Suprapubic skin (tissue), 4 donors: ENCODE results near the gene CLMN. TPM values are rescaled to one million over a fixed set of nuclear protein-coding genes. Genes with fewer than 3 reads are reported as not detected.

ENCODE experiments used
- DNase-seq, 2 donors: peaks; one replicate each; pipeline ENCODE4 v3.0.0-alpha.2; 2019; ENCODE audit warnings: low spot score in 2 of 2
- H3K27ac ChIP-seq: fragments of 200-600 bp; sonication (generic); one replicate; pipeline ENCODE4 v1.5.1; 2019
- H3K27me3 ChIP-seq: fragments of 200-600 bp; sonication (generic); one replicate; pipeline ENCODE4 v1.5.1; 2019
- H3K36me3 ChIP-seq: fragments of 200-600 bp; sonication (generic); one replicate; pipeline ENCODE4 v1.5.1; 2019
- H3K4me1 ChIP-seq: fragments of 200-600 bp; sonication (generic); one replicate; pipeline ENCODE4 v1.5.1; 2019
- H3K4me3 ChIP-seq: fragments of 200-600 bp; sonication (generic); one replicate; pipeline ENCODE4 v1.5.1; 2019; ENCODE audit warnings: mild to moderate bottlenecking
- H3K9me3 ChIP-seq: fragments of 200-600 bp; sonication (generic); one replicate; pipeline ENCODE4 v1.5.1; 2019
- EP300 ChIP-seq: sonication (generic); formaldehyde crosslinking; IDR thresholded peaks from one replicate; pipeline ENCODE4 v1.6.1; 2017; ENCODE audit warnings: antibody characterized with exemption
- POLR2A ChIP-seq, 2 donors: fragments of 450-650 bp; IDR thresholded peaks; one replicate each; pipeline ENCODE4 v1.6.1; 2017; ENCODE audit warnings: antibody characterized with exemption in 2 of 2, mild to moderate bottlenecking in 2 of 2, moderate library complexity in 2 of 2
- POLR2AphosphoS5 ChIP-seq, 3 donors: sonication (generic); formaldehyde crosslinking; IDR thresholded peaks; one replicate each; pipeline ENCODE4 v1.6.1; 2017; ENCODE audit warnings: antibody characterized with exemption in 3 of 3
- WGBS: methylation state at CpG from one replicate; pipeline ENCODE4 v1.1.5; 2018; 5-methylcytosine and 5-hydroxymethylcytosine counted together
- total RNA-seq, 4 donors: library from RNA; depleted of rRNA; stranded (reverse); fragments of >200 nt; gene quantifications; one replicate each; pipeline ENCODE4 v1.1.0, GENCODE V29; 2016
- TF ChIP-seq, protein P1 (sequence below), 2 donors: fragments of 200-600 bp in 1 of 2; fragments of 450-650 bp in 1 of 2; sonication (generic) in 1 of 2; IDR thresholded peaks; one replicate each; pipeline ENCODE4 v1.5.1; 2016 to 2019; ENCODE audit warnings: antibody characterized with exemption in 2 of 2, mild to moderate bottlenecking in 1 of 2, moderate library complexity in 1 of 2

Gene CLMN
- total RNA-seq, 4 donors from 2014 or later: 5.0 to 25.7 (median 7.0) TPM

GRCh38 chr14:95233702-95234241, 85.9 kb downstream of the CLMN start:
- TF ChIP-seq POLR2AphosphoS5 (IDR thresholded peaks at IDR 0.05) (no peak), EP300 (no peak), POLR2A (IDR thresholded peaks at IDR 0.05) (no peak)
- TF ChIP-seq, protein P1, sequence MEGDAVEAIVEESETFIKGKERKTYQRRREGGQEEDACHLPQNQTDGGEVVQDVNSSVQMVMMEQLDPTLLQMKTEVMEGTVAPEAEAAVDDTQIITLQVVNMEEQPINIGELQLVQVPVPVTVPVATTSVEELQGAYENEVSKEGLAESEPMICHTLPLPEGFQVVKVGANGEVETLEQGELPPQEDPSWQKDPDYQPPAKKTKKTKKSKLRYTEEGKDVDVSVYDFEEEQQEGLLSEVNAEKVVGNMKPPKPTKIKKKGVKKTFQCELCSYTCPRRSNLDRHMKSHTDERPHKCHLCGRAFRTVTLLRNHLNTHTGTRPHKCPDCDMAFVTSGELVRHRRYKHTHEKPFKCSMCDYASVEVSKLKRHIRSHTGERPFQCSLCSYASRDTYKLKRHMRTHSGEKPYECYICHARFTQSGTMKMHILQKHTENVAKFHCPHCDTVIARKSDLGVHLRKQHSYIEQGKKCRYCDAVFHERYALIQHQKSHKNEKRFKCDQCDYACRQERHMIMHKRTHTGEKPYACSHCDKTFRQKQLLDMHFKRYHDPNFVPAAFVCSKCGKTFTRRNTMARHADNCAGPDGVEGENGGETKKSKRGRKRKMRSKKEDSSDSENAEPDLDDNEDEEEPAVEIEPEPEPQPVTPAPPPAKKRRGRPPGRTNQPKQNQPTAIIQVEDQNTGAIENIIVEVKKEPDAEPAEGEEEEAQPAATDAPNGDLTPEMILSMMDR (IDR thresholded peaks at IDR 0.05): no peak
- H3K27me3 ChIP-seq: no peaks in the 10 kb centered on the region
- peaks cover 35% of the 10 kb centered on the region for H3K4me1 ChIP-seq
- WGBS: 68% methylated on average over 6 of the region's 9 CpGs
- DNase-seq: no peak
- no peak overlapping the region for H3K27ac ChIP-seq
- H3K4me3 ChIP-seq: no peak overlapping the region
- no peaks in the 10 kb centered on the region for H3K9me3 ChIP-seq
- no peaks in the 10 kb centered on the region for H3K36me3 ChIP-seq

DNA sequence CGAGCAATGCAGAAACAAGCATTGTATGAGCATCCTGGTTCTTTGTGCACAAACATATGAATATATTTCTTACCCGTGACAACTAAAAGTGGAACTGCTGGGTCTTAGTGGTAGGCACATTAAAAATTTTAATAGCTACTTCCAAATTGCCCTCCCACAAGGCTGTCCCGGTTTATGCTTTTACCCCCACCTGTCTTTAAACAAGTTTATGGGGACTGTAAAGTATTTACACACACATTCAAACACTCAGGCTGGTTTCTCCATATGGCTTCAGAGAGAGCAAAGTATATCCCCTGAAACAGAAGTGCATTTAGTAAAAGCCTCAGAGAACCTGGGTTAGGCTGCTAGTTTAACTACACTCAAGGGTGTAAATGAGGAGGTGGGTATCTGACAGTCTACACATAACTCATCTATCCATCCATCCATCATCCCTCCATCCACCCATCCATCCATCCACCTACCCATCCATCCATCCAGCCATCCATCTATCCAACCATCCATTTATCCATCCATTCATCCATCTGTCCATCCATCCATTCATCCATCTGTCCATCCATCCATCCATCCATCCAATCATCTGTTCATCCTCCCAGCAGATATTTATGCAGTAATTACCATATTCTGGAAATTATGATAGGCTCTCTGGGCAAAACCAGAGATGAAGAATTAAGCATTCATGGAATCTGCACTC, 86.7 kb downstream of the CLMN start:
- Histone ChIP-seq H3K4me1 (peaks cover 35% of the 10 kb centered on the region), H3K27ac (no peak overlapping the region), H3K4me3 (no peak overlapping the region), H3K36me3 (no peaks in the 10 kb centered on the region), H3K27me3 (no peaks in the 10 kb centered on the region), H3K9me3 (no peaks in the 10 kb centered on the region)
- TF ChIP-seq POLR2A (IDR thresholded peaks at IDR 0.05) (no peak), EP300 (no peak)
- DNase-seq: no peak
- 81% methylated on average over 3 of the region's 3 CpGs for WGBS

- Histone ChIP-seq H3K27me3 (no peaks in the 10 kb centered on the region), H3K36me3 (no peaks in the 10 kb centered on the region), H3K9me3 (no peaks in the 10 kb centered on the region), H3K4me3 (no peak overlapping the region), H3K4me1 (peaks cover 32% of the 10 kb centered on the region), H3K27ac (no peak overlapping the region)
- DNase-seq: no peak
- 29% methylated on average over 6 of the region's 12 CpGs for WGBS
- no peak for TF ChIP-seq POLR2A (IDR thresholded peaks at IDR 0.05)
- TF ChIP-seq EP300: no peak
- TF ChIP-seq, protein P1 (IDR thresholded peaks at IDR 0.05): no peak
- no peak for TF ChIP-seq POLR2AphosphoS5 (IDR thresholded peaks at IDR 0.05)
These were observed 87.6 kb downstream of the CLMN start for GRCh38 chr14:95231966-95232633.

GRCh38 chr14:95229749-95230148, 90.0 kb downstream of the CLMN start:
- Histone ChIP-seq H3K27me3 (no peaks in the 10 kb centered on the region), H3K4me1 (peaks cover 27% of the 10 kb centered on the region), H3K4me3 (no peak overlapping the region), H3K9me3 (no peaks in the 10 kb centered on the region), H3K36me3 (no peaks in the 10 kb centered on the region), H3K27ac (no peak overlapping the region)
- 77% methylated on average over 6 of the region's 6 CpGs for WGBS
- TF ChIP-seq POLR2AphosphoS5 (IDR thresholded peaks at IDR 0.05): no peak
- DNase-seq: no peak

- no peak for DNase-seq
- H3K27ac ChIP-seq: no peak overlapping the region
- 83% methylated on average over 7 of the region's 7 CpGs for WGBS
These were observed 91.5 kb downstream of the CLMN start for GRCh38 chr14:95228240-95228639.

More at GRCh38 chr14:95228240-95228639, 91.5 kb downstream of the CLMN start:
- Histone ChIP-seq H3K4me3 (no peak overlapping the region), H3K27me3 (no peaks in the 10 kb centered on the region), H3K9me3 (no peaks in the 10 kb centered on the region), H3K4me1 (peaks cover 14% of the 10 kb centered on the region), H3K36me3 (no peaks in the 10 kb centered on the region)
- TF ChIP-seq POLR2AphosphoS5 (IDR thresholded peaks at IDR 0.05) (no peak), EP300 (no peak), POLR2A (IDR thresholded peaks at IDR 0.05) (no peak)
- TF ChIP-seq, protein P1 (IDR thresholded peaks at IDR 0.05): no peak
